C1 segment of cervical spinal cord (tissue), 14 donors: ENCODE results near the gene HECW1.

Experiments
- DNase-seq, 14 donors: peaks; one replicate each; lab custom pipeline; 2025; lab: John Stamatoyannopoulos, UW

HECW1 gene

DNA sequence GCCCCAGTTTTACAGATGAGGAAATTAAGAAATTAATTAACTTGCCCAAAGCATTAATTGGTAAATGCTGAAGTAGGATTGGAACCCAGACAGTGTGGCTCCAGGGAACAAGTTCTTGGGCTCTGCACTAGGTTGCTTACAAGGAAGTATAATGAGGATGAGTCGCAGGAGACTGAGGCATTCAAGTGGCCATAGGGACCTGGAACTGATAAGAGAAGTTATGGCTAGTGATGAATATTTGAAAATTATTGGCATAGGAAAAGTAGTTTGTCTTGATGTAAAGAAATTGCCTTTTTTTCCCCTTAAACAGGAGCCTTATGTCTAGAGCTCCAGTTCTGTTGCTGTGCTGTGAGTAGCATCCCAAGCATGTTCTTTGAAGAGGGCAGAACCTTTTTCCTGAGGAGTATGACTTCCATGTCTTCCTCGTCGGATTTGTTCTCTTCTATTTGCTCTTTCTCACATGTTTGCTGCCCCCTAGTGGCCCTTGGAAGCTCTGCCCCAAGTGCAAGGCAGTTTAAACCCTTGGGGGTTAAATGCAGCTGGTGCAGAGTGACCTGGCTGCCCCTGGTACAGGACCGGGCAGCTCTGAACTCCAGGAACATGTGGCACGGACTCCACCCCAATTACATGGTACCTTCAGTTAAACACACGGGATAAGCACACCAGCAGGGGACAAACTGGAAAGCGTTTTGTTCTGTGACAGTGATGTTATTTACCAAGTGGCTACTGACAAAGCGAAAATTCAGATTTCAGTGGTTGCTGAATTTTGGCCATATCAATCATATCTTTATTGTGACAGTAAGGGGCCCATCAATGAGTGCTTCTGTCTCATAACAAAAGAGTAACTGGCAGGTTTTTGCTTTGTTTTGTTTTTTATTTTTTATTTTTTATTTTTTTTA is 148.8 kb downstream of the HECW1 start:
- DNase-seq = peak in 9 of 14 donors; percentile 16 to 62 (median 25)

- DNase-seq = no peak
Measured at GRCh38 chr7:43265139-43265538, 152.7 kb downstream of the HECW1 start.

- DNase-seq = no peak
Measured at GRCh38 chr7:43273939-43274719, 161.7 kb downstream of the HECW1 start.

DNA sequence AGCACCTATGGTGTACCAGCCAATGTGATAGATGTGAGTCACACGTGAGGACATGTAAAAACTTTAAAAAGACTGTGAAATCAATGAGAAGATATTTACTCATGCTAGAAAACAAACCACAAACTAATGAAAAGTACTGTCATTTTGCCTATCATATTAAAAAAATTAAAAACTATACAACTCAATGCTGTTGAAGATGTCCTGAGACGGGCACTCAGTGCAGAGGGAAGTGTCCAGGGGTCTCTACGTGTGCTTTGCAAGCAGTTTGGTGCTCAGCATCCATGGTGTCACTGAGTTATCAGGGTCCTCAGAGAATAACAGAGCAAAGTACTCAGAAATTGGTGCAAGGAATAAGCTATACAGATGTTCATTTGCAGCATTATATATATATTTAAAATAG is 162.3 kb downstream of the HECW1 start:
- no peak for DNase-seq

GRCh38 chr7:43276547-43276946 is 164.1 kb downstream of the HECW1 start:
- DNase-seq = no peak

- no peak for DNase-seq
Measured at GRCh38 chr7:43278088-43278644, 165.7 kb downstream of the HECW1 start.

DNA sequence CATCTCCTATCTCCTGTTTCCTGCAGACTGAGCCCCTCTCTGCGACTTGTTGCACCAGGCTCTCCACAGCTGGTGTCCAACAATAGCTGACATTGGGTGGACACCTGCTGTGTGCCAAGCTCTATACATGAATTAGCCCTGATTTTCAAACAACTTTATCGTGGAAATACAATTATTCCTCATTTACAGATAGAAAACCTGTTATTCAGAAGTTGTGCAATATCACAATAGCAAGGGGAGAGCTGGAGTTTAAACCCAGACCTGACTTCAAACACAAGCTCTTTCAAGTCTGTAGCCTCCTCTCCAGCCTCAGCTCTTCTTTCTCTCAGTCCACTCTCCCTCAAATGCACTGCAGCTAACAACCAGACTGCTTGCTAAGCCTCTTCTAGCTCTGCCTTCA is 168.8 kb downstream of the HECW1 start:
- no peak for DNase-seq

DNA sequence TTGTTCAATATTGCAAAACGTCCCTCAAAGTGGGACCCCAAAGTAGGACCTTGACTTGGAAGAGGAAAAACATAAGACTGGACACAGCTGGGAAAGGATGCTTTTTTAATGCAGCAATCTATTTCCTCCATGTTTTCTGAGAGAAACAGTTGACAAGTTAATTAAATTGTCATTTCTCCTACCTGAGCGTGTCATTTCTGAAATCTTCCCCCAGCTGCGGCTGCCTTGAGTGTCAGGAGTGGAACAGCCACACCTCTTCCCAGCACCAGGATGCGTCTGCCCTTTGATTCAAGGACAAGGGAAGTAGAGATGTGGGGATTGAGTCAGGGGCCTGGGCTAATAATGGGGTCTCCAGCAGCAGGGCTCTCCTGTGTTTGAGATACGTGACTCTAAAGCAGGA is 171.3 kb downstream of the HECW1 start:
- DNase-seq = no peak

- DNase-seq = no peak
Measured at GRCh38 chr7:43289826-43290225, 177.4 kb downstream of the HECW1 start.

GRCh38 chr7:43290978-43291377 is 178.5 kb downstream of the HECW1 start:
- no peak for DNase-seq

- DNase-seq = no peak
Measured at GRCh38 chr7:43291789-43292188, 179.3 kb downstream of the HECW1 start.

- no peak for DNase-seq
Measured at GRCh38 chr7:43292384-43292783, 179.9 kb downstream of the HECW1 start.

- peak in 2 of 14 donors; percentile 3 to 48 for DNase-seq
Measured at GRCh38 chr7:43294080-43294630, 181.7 kb downstream of the HECW1 start.

DNA sequence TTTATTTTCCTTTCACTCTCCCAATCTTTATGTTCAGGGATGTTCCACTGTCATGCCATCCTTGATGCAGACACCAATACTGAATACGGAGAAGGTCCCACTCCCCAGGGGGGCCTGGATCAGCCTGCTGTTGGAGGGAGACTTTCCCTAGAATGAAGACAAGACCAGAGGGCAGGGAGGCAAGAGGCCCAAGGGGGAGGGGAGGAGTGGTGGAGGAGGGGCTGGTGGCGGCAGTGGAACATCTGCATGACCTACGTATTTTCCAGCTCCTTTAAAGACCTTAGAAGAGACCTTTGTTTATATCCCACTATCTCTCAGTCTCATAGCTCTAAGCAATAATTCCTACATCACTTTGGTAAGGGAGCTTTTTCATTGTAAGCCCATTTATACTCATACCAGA is 183.0 kb downstream of the HECW1 start:
- no peak for DNase-seq

- no peak for DNase-seq
Measured at GRCh38 chr7:43296306-43296705, 183.9 kb downstream of the HECW1 start.

DNA sequence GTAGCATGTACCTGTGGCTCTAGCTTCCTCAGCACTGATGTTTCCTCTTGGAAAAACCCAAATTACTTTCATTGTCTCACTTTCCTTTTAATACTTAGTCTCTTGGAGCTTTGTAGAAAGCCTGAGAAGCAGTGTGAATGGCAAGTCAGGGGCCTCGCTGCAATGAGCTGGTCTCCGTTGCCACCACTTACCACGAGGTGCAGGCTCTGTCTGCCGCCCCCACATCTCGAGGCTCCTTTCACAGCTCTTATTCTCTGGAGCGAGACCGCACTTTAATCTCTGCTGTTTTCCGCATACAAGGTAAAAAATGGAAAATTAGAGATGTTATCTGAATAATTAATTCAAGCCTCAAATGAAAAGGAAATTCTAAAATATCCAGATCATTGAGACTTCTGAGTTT is 186.2 kb downstream of the HECW1 start:
- no peak for DNase-seq

- DNase-seq = no peak
Measured at GRCh38 chr7:43300121-43300520, 187.7 kb downstream of the HECW1 start.

- peak in 1 of 14 donors; percentile 39 for DNase-seq
Measured at GRCh38 chr7:43302211-43302711, 189.8 kb downstream of the HECW1 start.

- no peak for DNase-seq
Measured at GRCh38 chr7:43302773-43303460, 190.5 kb downstream of the HECW1 start.

GRCh38 chr7:43303740-43304241 is 191.3 kb downstream of the HECW1 start:
- no peak for DNase-seq

DNA sequence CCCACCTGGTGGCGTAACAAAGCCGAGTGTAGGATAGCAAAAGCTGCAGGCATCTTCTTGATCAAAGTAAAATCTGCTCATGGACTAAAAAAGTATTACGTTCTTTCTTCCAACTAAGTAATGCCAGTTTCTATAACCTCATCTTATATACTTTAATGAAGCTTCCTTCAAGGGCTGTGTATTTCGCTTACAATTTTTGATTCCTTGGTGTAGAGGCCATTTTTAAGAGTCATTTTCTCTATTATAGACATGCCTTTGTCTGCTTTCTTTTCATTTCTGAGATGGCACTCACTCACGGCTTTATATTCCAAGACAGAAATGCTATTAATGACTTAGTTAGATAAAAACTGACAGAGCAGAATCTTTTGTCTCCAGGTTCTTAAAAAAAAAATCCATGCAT is 194.0 kb downstream of the HECW1 start:
- DNase-seq = no peak
